PFSK-1 (cell line): ENCODE data around the gene ELF4.

Experiments
- FOXP2 ChIP-seq: optimal IDR thresholded peaks from 2 replicates; pipeline ENCODE3; 2011; ENCODE audit warnings: borderline replicate concordance, control low read depth, inconsistent platforms; ENCODE audit not compliant: insufficient read depth; ENCODE audit errors: extremely low read length, extremely low read depth
- POLR2AphosphoS5 ChIP-seq: IDR thresholded peaks from 2 replicates; pipeline ENCODE4 v1.6.1; 2012; ENCODE audit warnings: low read depth, mild to moderate bottlenecking, control low read depth, low read length, moderate library complexity
- REST ChIP-seq, 2 experiments: IDR thresholded peaks; 2 replicates each; pipeline versions ENCODE4 v1.6.1 to v1.8.0; 2011 to 2012; ENCODE audit warnings: low read depth in 2 of 2, low read length in 2 of 2, control low read depth in 1 of 2, inconsistent platforms in 1 of 2, mild to moderate bottlenecking in 1 of 2, moderate library complexity in 1 of 2; ENCODE audit not compliant: insufficient read depth in 1 of 2
- SIN3A ChIP-seq: IDR thresholded peaks from 2 replicates; pipeline ENCODE4 v1.6.1; 2012; ENCODE audit warnings: mild to moderate bottlenecking, low read length, moderate library complexity, borderline replicate concordance; ENCODE audit not compliant: insufficient read depth
- TAF1 ChIP-seq: IDR thresholded peaks from 2 replicates; pipeline ENCODE4 v1.6.1; 2012; ENCODE audit warnings: low read length, control low read depth, borderline replicate concordance; ENCODE audit not compliant: insufficient read depth

ELF4 gene

GRCh38 chrX:130028196-130028595 is 82.1 kb downstream of the ELF4 start:
- no peak for TF ChIP-seq SIN3A
- TF ChIP-seq REST (IDR thresholded peaks at IDR 0.05; ENCODE audit: insufficient read depth in 1 of 2, low read depth in 2 of 2, low read length in 2 of 2), result no peak
- no peak for TF ChIP-seq TAF1
- TF ChIP-seq POLR2AphosphoS5, result no peak
- no peak for TF ChIP-seq FOXP2

- TF ChIP-seq SIN3A (no peak), FOXP2 (no peak), TAF1 (no peak), REST (IDR thresholded peaks at IDR 0.05; ENCODE audit: insufficient read depth in 1 of 2, low read depth in 2 of 2, low read length in 2 of 2) (no peak), POLR2AphosphoS5 (no peak)
Measured at GRCh38 chrX:130027569-130027968, 82.7 kb downstream of the ELF4 start.

GRCh38 chrX:130025256-130025655 is 85.0 kb downstream of the ELF4 start:
- TF ChIP-seq FOXP2, result no peak
- no peak for TF ChIP-seq POLR2AphosphoS5
- no peak for TF ChIP-seq REST (IDR thresholded peaks at IDR 0.05; ENCODE audit: insufficient read depth in 1 of 2, low read depth in 2 of 2, low read length in 2 of 2)
- no peak for TF ChIP-seq SIN3A
- no peak for TF ChIP-seq TAF1

GRCh38 chrX:130024127-130024526 is 86.2 kb downstream of the ELF4 start:
- no peak for TF ChIP-seq FOXP2
- no peak for TF ChIP-seq REST (IDR thresholded peaks at IDR 0.05; ENCODE audit: insufficient read depth in 1 of 2, low read depth in 2 of 2, low read length in 2 of 2)
- no peak for TF ChIP-seq SIN3A
- no peak for TF ChIP-seq POLR2AphosphoS5
- TF ChIP-seq TAF1, result no peak
